Esophagus squamous epithelium (tissue), 4 donors: ENCODE data around the gene GIN1.

ENCODE experiments used
- CTCF ChIP-seq, 6 experiments: fragments of 450-650 bp in 4 of 6; fragments of 200-600 bp in 2 of 6; sonication (generic) in 2 of 6; IDR thresholded peaks; one replicate each; pipeline ENCODE4 v1.5.1; 2016 to 2019; ENCODE audit warnings: antibody characterized with exemption in 6 of 6, mild to moderate bottlenecking in 4 of 6, moderate library complexity in 4 of 6
- POLR2A ChIP-seq, 4 donors: fragments of 450-650 bp; IDR thresholded peaks; one replicate each; pipeline ENCODE4 v1.6.1; 2017; ENCODE audit warnings: antibody characterized with exemption in 4 of 4, mild to moderate bottlenecking in 4 of 4, moderate library complexity in 3 of 4

GRCh38 chr5:103111468-103111867 lies 8.5 kb downstream of the GIN1 start:
- TF ChIP-seq POLR2A (IDR thresholded peaks at IDR 0.05) = no peak
- no peak for TF ChIP-seq CTCF (IDR thresholded peaks at IDR 0.05)
